C4-2B (cell line): ENCODE data around the gene MEAK7.

Experiments
- ZFX ChIP-seq: fragments of 450-650 bp; IDR thresholded peaks from 2 replicates; pipeline ENCODE4 v1.6.1; 2017
- TF ChIP-seq, protein P1 (sequence below): fragments of 450-650 bp; conservative IDR thresholded peaks from 2 replicates; pipeline ENCODE4 v1.5.1; 2017; ENCODE audit warnings: mild to moderate bottlenecking

DNA sequence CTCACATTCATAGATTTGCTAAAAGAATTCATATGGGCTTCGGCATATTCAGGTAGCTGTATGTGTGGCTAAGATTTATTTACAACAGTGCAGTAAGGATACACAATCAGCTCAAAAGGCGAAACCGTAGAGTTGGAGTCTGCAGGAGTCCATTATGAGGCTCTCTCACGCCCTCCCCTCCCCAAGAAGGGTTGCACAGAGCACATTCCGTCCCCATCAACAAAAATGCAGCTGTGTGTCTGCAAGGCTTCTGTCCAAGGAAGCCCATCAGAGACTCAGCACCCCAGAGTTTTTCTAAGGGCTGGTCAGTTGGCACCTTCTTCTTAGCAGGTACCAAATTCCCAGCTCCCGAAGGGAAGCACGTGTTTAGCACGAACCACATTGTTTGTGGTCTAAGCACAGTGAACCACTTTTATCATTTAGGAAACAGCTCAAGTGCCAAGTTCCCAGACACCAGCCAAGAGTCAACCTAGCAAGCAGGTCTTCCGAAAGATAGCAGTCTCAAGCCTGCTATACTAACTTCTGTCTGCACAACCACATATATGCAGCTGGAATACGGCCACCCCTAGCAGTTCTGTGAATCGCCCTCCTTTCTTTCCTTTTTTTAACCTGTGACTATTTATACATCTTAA is 28.5 kb upstream of the MEAK7 start:
- TF ChIP-seq, protein P1, sequence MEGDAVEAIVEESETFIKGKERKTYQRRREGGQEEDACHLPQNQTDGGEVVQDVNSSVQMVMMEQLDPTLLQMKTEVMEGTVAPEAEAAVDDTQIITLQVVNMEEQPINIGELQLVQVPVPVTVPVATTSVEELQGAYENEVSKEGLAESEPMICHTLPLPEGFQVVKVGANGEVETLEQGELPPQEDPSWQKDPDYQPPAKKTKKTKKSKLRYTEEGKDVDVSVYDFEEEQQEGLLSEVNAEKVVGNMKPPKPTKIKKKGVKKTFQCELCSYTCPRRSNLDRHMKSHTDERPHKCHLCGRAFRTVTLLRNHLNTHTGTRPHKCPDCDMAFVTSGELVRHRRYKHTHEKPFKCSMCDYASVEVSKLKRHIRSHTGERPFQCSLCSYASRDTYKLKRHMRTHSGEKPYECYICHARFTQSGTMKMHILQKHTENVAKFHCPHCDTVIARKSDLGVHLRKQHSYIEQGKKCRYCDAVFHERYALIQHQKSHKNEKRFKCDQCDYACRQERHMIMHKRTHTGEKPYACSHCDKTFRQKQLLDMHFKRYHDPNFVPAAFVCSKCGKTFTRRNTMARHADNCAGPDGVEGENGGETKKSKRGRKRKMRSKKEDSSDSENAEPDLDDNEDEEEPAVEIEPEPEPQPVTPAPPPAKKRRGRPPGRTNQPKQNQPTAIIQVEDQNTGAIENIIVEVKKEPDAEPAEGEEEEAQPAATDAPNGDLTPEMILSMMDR, result no peak
- no peak for TF ChIP-seq ZFX
